Measurements from ENCODE around the gene WNT7B. TPM values are rescaled to one million over a fixed set of nuclear protein-coding genes. Genes with fewer than 3 reads are reported as not detected.

WNT7B gene
- total and polyA plus RNA-seq, 2 of the 8 experiments (the other 6 are each of a cell fraction or from before 2014, with no cell fraction given), result 0.14 to 0.24 TPM

- ChIA-PET POLR2A (ENCODE audit: partially characterized antibody) (no interaction called here), CTCF (ENCODE audit: partially characterized antibody) (interaction anchor here (0.6 kb wide), 1 partner anchor 22 kb away, joined by 3 read pairs; no protein-coding TSS in a partner anchor)
- Histone ChIP-seq H2BK15ac (ENCODE audit: low read length) (no peak overlapping the region), H3K9ac (replicated peaks in 1 of 4; ENCODE audit: extremely low read depth in 1 of 4, low read depth in 3 of 4, low read length in 3 of 4) (no peak overlapping the region), H2BK120ac (replicated peaks; ENCODE audit: low read depth, low read length) (no peak overlapping the region), H4K91ac (replicated peaks; ENCODE audit: insufficient read length, low read length) (no peak overlapping the region), H3K36me3 (ENCODE audit: control insufficient read depth in 2 of 4, insufficient read depth in 4 of 4, low read length in 3 of 4) (no peaks in the 10 kb centered on the region), H4K5ac (ENCODE audit: insufficient read length, low read depth, low read length) (no peak overlapping the region), H3K27me3 (replicated peaks in 1 of 4; ENCODE audit: control insufficient read depth in 3 of 4, extremely low read depth in 1 of 4, insufficient read depth in 3 of 4, low read length in 3 of 4) (peaks cover 0 to 14% (median 11%) of the 10 kb centered on the region in 4 experiments; a peak in 6 of 7 replicates), H3K14ac (ENCODE audit: insufficient read length) (no peak overlapping the region), H3K18ac (ENCODE audit: extremely low read depth, low read length) (no peak overlapping the region), H3K4me3 (ENCODE audit: extremely low read depth in 1 of 4, insufficient read depth in 2 of 4, low read depth in 3 of 4, low read length in 4 of 4) (no peak overlapping the region), H3K9me3 (ENCODE audit: insufficient read depth in 2 of 2, low read depth in 1 of 2, low read length in 1 of 2) (no peaks in the 10 kb centered on the region), H3K79me1 (ENCODE audit: low read depth, low read length) (no peaks in the 10 kb centered on the region), H3K4me1 (replicated peaks in 1 of 4; ENCODE audit: control insufficient read depth in 3 of 4, insufficient read depth in 4 of 4, low read length in 3 of 4) (peaks cover 0 to 8% (median 5%) of the 10 kb centered on the region in 4 experiments; a peak in 5 of 7 replicates), H4K8ac (ENCODE audit: extremely low read depth, insufficient read depth, low read length) (no peak overlapping the region), H3K27ac (ENCODE audit: low read depth, low read length) (no peak overlapping the region), H2BK20ac (ENCODE audit: low read length) (no peak overlapping the region), H2AFZ (ENCODE audit: low read length) (no peak overlapping the region), H3K79me2 (ENCODE audit: control insufficient read depth in 1 of 2, insufficient read depth in 2 of 2, low read length in 2 of 2) (no peaks in the 10 kb centered on the region), H3K4ac (replicated peaks; ENCODE audit: insufficient read length, low read depth, low read length) (no peak overlapping the region), H2AK5ac (ENCODE audit: low read depth, low read length) (no peak overlapping the region), H3K4me2 (ENCODE audit: insufficient read depth in 1 of 2, low read depth in 2 of 2, low read length in 2 of 2) (no peak overlapping the region), H3K56ac (replicated peaks; ENCODE audit: insufficient read length, low read depth, low read length) (no peak overlapping the region), H2BK5ac (ENCODE audit: low read depth, low read length) (no peak overlapping the region), H4K20me1 (replicated peaks in 1 of 2; ENCODE audit: control insufficient read depth in 1 of 2, insufficient read depth in 2 of 2, low read length in 2 of 2) (peaks cover 2 to 7% of the 10 kb centered on the region in 2 experiments), H3K23me2 (ENCODE audit: low read depth, low read length) (no peaks in the 10 kb centered on the region), H3K23ac (ENCODE audit: insufficient read length) (no peak overlapping the region), H2BK12ac (ENCODE audit: low read depth, low read length) (peak overlapping the region; percentile 60; the same call in 1 of the 2 replicates)
- 90% methylated on average over 20 of the region's 21 CpGs; no CpG with 5 or more reads in 1 of the 2 experiments for WGBS, 2 experiments (ENCODE audit: extremely low coverage in 1 of 2, insufficient coverage in 1 of 2, insufficient read length in 1 of 2, insufficient replicate concordance in 2 of 2, low coverage in 1 of 2, low lambda C conversion rate in 2 of 2, missing lambda C conversion rate in 1 of 2)
- DNase-seq (ENCODE audit: low read depth in 1 of 2, low spot score in 2 of 2) (no peak), FAIRE-seq (no peak)
- no peak for TF ChIP-seq NRF1 (IDR thresholded peaks at IDR 0.05; ENCODE audit: low read depth, low read length)
- no peak for TF ChIP-seq KDM1A (IDR thresholded peaks at IDR 0.05; ENCODE audit: borderline replicate concordance, low read length)
- TF ChIP-seq ATF3 (IDR thresholded peaks at IDR 0.05; ENCODE audit: insufficient read depth, low read depth, low read length), result no peak
- no peak for TF ChIP-seq HDAC6 (IDR thresholded peaks at IDR 0.05; ENCODE audit: low read depth, low read length)
- TF ChIP-seq SIRT6 (IDR thresholded peaks at IDR 0.05; ENCODE audit: low read length), result no peak
- no peak for TF ChIP-seq JUN (IDR thresholded peaks at IDR 0.05; ENCODE audit: low read depth, low read length)
- TF ChIP-seq TAF7 (optimal IDR thresholded peaks at IDR 0.05; ENCODE audit: borderline replicate concordance, low read depth, low read length), result no peak
- TF ChIP-seq CHD2 (IDR thresholded peaks at IDR 0.05; ENCODE audit: low read length), result no peak
- no peak for TF ChIP-seq POU5F1 (IDR thresholded peaks at IDR 0.05; ENCODE audit: low read depth, low read length)
- TF ChIP-seq CTCF (IDR thresholded peaks at IDR 0.05; ENCODE audit: control extremely low read depth in 1 of 3, insufficient read depth in 1 of 3, low read depth in 1 of 3, low read length in 3 of 3), result no peak
- no peak for TF ChIP-seq TAF1 (IDR thresholded peaks at IDR 0.05; ENCODE audit: low read depth, low read length)
- no peak for TF ChIP-seq SP1 (IDR thresholded peaks at IDR 0.05; ENCODE audit: low read depth, low read length)
Observed at GRCh38 chr22:45885941-45886395, 91.0 kb downstream of the WNT7B start.
